MM.1S (cell line): ENCODE results near the gene TBX2.

Experiments
- DNase-seq: peaks from one replicate; pipeline ENCODE4 v3.0.0-alpha.2; 2015
- H2AFZ ChIP-seq: fragments of 300-600 bp; sonication (generic); 2 replicates; pipeline ENCODE4 v1.6.0; 2016; ENCODE audit warnings: antibody characterized with exemption, low read length
- H3F3A ChIP-seq: fragments of 300-600 bp; sonication (generic); 2 replicates; pipeline ENCODE4 v1.6.1; 2016; ENCODE audit warnings: mild to moderate bottlenecking, antibody characterized with exemption, low read length, moderate library complexity, mixed read lengths; ENCODE audit not compliant: insufficient read depth
- H3K27ac ChIP-seq: fragments of 300-600 bp; sonication (generic); 2 replicates; pipeline ENCODE4 v1.5.1; 2016; ENCODE audit warnings: mild to moderate bottlenecking, low read length
- H3K27me3 ChIP-seq: fragments of 300-600 bp; sonication (generic); replicated peaks from 2 replicates; pipeline ENCODE4 v1.6.0; 2016; ENCODE audit warnings: low read length; ENCODE audit not compliant: insufficient read depth
- H3K36me3 ChIP-seq: fragments of 300-600 bp; sonication (generic); replicated peaks from 2 replicates; pipeline ENCODE4 v1.6.1; 2016; ENCODE audit warnings: mild to moderate bottlenecking, low read length, mixed read lengths; ENCODE audit not compliant: insufficient read depth
- H3K4me1 ChIP-seq: fragments of 300-600 bp; sonication (generic); 2 replicates; pipeline ENCODE4 v1.6.1; 2016; ENCODE audit warnings: low read length, mixed read lengths
- H3K4me2 ChIP-seq: fragments of 300-600 bp; sonication (generic); 2 replicates; pipeline ENCODE4 v1.6.0; 2016; ENCODE audit warnings: low read depth, low read length
- H3K4me3 ChIP-seq: fragments of 300-600 bp; sonication (generic); 2 replicates; pipeline ENCODE4 v1.5.1; 2016; ENCODE audit warnings: low read length, mixed read lengths
- H3K79me2 ChIP-seq: fragments of 300-600 bp; sonication (generic); 2 replicates; pipeline ENCODE4 v1.6.1; 2016; ENCODE audit warnings: mixed run types, low read length, mixed read lengths
- H3K9ac ChIP-seq: fragments of 300-600 bp; sonication (generic); 2 replicates; pipeline ENCODE4 v1.6.1; 2016; ENCODE audit warnings: low read length, mixed read lengths
- H3K9me2 ChIP-seq: fragments of 300-600 bp; sonication (generic); replicated peaks from 2 replicates; pipeline ENCODE4 v1.6.1; 2016; ENCODE audit warnings: mild to moderate bottlenecking, low read length, mixed read lengths; ENCODE audit not compliant: insufficient read depth
- H3K9me3 ChIP-seq: fragments of 300-600 bp; sonication (generic); replicated peaks from 2 replicates; pipeline ENCODE4 v1.6.1; 2016; ENCODE audit warnings: mild to moderate bottlenecking, low read length, mixed read lengths; ENCODE audit not compliant: insufficient read depth
- H4K20me1 ChIP-seq: fragments of 300-600 bp; sonication (generic); 2 replicates; pipeline ENCODE4 v1.6.1; 2016; ENCODE audit warnings: mild to moderate bottlenecking, low read length, moderate library complexity, mixed read lengths; ENCODE audit not compliant: insufficient read depth
- CTCF ChIP-seq: fragments of 300-600 bp; sonication (generic); IDR thresholded peaks from 2 replicates; pipeline ENCODE4 v1.5.1; 2016; ENCODE audit warnings: antibody characterized with exemption, low read length, mixed read lengths
- EZH2 ChIP-seq: fragments of 300-600 bp; sonication (generic); optimal IDR thresholded peaks from 2 replicates; pipeline ENCODE3; 2017; ENCODE audit warnings: low read depth, mild to moderate bottlenecking, antibody characterized with exemption, low read length, mixed read lengths
- EZH2phosphoT487 ChIP-seq: fragments of 300-600 bp; sonication (generic); IDR thresholded peaks from 2 replicates; pipeline ENCODE4 v1.6.1; 2018; ENCODE audit warnings: antibody characterized with exemption, low read length

Gene TBX2

GRCh38 chr17:61378658-61379456 lies 20.8 kb upstream of the TBX2 start:
- no peak for TF ChIP-seq CTCF
- TF ChIP-seq EZH2: no peak
- no peak for TF ChIP-seq EZH2phosphoT487
- no peak for DNase-seq

GRCh38 chr17:61379457-61380216 lies 20.0 kb upstream of the TBX2 start:
- Histone ChIP-seq H3K9me2 (no peaks in the 10 kb centered on the region), H3K9ac (no peak overlapping the region), H3K27ac (no peak overlapping the region), H3K4me1 (no peaks in the 10 kb centered on the region), H2AFZ (no peak overlapping the region), H3K79me2 (no peaks in the 10 kb centered on the region), H4K20me1 (no peaks in the 10 kb centered on the region), H3K27me3 (no peaks in the 10 kb centered on the region), H3K36me3 (no peaks in the 10 kb centered on the region), H3K4me2 (no peak overlapping the region), H3K9me3 (no peaks in the 10 kb centered on the region), H3K4me3 (no peak overlapping the region), H3F3A (no peaks in the 10 kb centered on the region)
- no peak for TF ChIP-seq EZH2
- TF ChIP-seq CTCF: no peak
- no peak for TF ChIP-seq EZH2phosphoT487
- DNase-seq: no peak

More at GRCh38 chr17:61378658-61379456, 20.8 kb upstream of the TBX2 start:
- H3K36me3 ChIP-seq: no peaks in the 10 kb centered on the region
- H3K4me2 ChIP-seq: no peak overlapping the region
- no peaks in the 10 kb centered on the region for H3K9me3 ChIP-seq
- H3K27me3 ChIP-seq: no peaks in the 10 kb centered on the region
- no peak overlapping the region for H2AFZ ChIP-seq
- H3K4me1 ChIP-seq: no peaks in the 10 kb centered on the region
- no peak overlapping the region for H3K9ac ChIP-seq
- no peaks in the 10 kb centered on the region for H3F3A ChIP-seq
- H3K79me2 ChIP-seq: no peaks in the 10 kb centered on the region
- H3K27ac ChIP-seq: no peak overlapping the region
- no peaks in the 10 kb centered on the region for H3K9me2 ChIP-seq
- no peaks in the 10 kb centered on the region for H4K20me1 ChIP-seq
- H3K4me3 ChIP-seq: no peak overlapping the region

DNA sequence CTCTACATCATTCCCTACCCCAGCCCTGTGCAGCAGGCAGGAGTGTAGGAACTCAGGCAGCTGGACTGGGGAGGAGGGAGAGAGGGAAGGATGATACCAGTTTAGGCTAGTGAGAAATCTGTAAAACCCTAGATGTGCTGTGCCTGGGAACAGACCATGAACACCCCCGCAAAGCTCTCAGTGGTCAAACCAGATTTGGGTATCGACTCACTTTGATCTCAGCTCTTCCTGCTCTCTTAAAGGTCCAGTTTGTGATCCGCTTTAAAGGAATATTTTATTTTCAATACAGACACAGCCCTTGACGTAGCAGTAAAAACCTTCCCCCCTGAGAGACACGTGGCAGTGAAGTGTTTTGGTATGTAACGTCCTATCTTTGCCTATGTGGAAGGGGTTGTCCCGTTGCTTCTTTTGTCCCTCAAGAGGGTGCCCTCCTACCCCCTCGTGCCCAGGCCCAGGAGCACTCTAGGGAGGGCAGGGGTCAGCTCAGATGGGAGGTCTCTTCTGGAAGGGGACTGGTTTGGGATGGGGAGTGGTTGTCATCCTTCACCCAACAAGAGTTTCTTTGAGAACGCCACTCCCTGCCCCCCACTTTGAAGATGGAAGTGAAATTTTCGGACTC lies 19.3 kb upstream of the TBX2 start:
- no peak for DNase-seq
- no peaks in the 10 kb centered on the region for H3K9me3 ChIP-seq
- no peaks in the 10 kb centered on the region for H3K79me2 ChIP-seq
- H3K4me3 ChIP-seq: no peak overlapping the region
- H2AFZ ChIP-seq: no peak overlapping the region
- TF ChIP-seq EZH2phosphoT487: no peak
- TF ChIP-seq EZH2: no peak
- TF ChIP-seq CTCF: no peak
- H3K4me2 ChIP-seq: no peak overlapping the region
- H3F3A ChIP-seq: no peaks in the 10 kb centered on the region
- H3K9ac ChIP-seq: no peak overlapping the region
- no peaks in the 10 kb centered on the region for H3K4me1 ChIP-seq
- H4K20me1 ChIP-seq: no peaks in the 10 kb centered on the region
- H3K9me2 ChIP-seq: no peaks in the 10 kb centered on the region
- H3K27ac ChIP-seq: no peak overlapping the region
- no peaks in the 10 kb centered on the region for H3K27me3 ChIP-seq
- H3K36me3 ChIP-seq: no peaks in the 10 kb centered on the region
